SHP77 (cell line): ENCODE data around the gene RCAN3.
"Not testable (repeated sequence)": the region's sequence is repeated elsewhere in the genome, so short reads cannot be mapped to it uniquely, and the experiment has no call there.

Experiments used
- DNase-seq, 2 experiments: peaks; one replicate each; lab custom pipeline; 2025; lab: John Stamatoyannopoulos, UW

The RCAN3 gene

GRCh38 chr1:24486331-24487065 is 16.1 kb upstream of the RCAN3 start:
- no peak for DNase-seq

- no peak for DNase-seq
Measured at GRCh38 chr1:24487455-24487854, 15.2 kb upstream of the RCAN3 start.

DNA sequence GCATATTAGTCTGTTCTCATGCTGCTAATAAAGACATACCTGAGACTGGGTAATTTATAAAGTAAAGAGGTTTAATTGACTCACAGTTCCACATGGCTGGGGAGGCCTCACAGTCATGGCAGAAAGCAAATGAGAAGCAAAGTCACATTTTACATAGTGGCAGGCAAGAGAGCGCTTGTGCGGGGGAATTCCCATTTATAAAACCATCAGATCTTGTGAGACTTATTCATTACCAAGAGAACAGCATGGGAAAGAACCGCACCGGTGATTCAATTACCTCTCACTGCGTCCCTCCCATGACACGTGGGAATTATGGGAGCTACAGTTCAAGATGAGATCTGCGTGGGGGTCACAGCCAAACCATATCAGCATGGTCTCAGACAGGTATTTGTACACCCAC is 14.5 kb upstream of the RCAN3 start:
- not testable (repeated sequence) for DNase-seq

DNA sequence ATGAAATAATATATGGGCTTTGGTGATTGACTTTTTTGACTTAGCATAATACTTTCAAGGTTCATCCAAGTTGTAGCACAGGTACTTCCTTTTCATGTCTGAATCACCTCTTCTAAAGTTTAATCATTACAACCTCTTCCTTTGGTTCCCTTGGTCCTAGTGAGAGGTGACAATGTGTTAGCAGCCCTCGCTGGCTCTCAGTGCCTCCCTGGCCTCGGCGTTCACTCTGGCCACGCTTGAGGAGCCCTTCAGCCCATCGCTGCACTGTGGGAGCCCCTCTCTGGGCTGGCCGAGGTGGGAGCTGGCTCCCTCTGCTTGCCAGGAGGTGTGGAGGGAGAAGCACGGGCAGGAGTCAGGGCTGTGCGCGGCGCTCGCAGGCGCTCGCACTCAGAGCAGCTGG is 13.0 kb upstream of the RCAN3 start:
- DNase-seq: no peak

DNA sequence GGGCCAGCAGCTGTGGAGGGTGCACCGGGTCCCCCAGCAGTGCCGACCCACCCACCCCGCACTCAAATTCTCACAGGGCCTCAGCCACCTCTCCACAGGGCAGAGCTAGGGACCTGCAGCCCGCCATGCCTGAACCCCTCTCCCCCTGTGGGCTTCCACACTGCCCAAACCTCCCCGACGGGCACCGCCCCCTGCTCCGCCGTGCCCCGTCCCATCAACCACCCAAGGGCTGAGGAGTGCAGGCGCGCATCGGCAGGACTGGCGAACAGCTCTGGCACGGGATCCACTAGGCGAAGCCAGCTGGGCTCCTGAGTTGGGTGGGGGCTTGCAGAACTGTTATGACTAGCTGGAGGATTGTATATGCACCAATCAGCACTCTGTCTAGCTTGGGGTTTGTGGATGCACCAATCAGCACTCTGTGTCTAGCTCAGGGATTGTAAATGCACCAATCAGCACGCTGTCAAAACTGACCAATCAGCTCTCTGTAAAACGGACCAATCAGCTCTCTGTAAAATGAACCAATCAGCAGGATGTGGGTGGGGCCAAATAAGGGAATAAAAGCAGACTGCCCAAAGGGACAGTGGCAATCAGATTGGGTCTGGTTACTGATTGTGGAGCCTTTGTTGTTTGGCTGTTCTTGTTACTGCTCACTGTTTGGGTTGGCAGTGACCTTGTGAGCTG is 12.4 kb upstream of the RCAN3 start:
- no peak for DNase-seq

DNA sequence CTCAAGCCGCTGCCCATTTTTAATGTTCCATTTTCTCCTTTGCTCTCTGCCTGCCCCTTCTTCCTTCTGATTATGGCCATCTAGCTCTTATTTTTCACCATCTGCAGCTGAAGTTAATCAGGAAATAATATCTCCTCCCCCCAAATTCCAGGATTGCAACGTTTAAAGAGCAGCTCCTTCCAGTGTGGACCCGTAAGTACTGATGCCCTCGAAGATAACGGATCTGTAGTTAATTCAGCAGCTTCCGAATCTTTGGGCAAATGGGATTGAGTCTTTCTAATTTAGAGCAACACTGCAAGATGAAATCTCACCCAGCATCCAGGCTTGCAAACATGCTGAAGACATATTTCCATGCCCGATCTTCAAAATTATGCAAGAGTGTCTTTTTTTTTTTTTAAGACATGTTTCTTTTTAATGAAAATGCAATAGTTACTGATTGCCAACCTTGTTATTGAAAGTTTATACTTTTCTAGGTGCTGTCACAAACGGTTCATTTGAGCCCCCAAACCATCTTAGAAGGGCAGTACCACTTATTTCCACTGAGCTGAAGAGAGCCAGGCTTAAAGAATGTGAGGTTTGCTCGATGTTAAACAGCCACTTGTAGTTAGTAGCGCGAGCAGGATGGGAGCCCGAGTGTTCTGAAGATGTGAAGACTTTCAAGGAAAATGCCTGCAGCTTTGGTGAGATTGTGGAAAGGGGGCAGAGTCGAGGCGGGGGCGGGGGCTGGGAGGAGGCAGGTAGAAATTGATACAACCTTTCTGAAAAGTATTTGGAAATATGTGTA is 10.9 kb upstream of the RCAN3 start:
- no peak for DNase-seq

DNA sequence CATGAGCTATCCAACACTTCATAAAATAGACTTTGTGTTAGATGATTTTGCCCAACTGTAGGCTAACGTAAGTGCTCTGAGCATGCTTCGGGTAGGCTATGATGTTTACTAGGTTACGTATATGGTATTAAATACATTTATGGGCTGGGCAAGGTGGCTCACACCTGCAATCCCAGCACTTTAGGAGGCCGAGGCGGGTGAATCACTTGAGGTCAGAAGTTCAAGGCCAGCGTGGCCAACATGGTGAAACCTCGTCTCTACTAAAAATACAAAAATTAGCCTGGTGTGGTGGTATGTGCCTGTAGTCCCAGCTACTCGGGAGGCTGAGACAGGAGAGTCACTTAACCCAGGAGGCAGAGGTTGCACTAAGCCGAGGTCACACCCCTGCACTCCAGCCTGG is 9.7 kb upstream of the RCAN3 start:
- DNase-seq: not testable (repeated sequence)

DNA sequence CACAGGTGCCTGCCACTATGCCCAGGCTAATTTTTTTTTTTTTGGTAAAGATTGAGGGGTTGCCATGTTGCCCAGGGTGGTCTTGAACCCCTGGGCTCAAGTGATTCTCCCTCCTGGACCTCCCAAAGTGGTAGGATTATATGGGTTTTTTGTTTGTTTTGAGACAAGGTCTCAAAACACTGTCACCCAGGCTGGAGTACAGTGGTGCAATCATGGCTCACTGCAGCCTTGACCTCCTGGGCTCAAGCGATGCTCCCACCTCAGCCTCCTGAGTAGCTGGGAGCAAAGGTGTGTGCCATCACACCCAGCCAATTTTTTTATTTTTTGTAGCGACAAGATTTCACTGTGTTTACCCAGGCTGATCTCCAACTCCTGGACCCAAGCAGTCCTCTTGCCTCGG is 8.9 kb upstream of the RCAN3 start:
- no peak for DNase-seq

GRCh38 chr1:24498589-24498988 is 4.0 kb upstream of the RCAN3 start:
- no peak for DNase-seq

DNA sequence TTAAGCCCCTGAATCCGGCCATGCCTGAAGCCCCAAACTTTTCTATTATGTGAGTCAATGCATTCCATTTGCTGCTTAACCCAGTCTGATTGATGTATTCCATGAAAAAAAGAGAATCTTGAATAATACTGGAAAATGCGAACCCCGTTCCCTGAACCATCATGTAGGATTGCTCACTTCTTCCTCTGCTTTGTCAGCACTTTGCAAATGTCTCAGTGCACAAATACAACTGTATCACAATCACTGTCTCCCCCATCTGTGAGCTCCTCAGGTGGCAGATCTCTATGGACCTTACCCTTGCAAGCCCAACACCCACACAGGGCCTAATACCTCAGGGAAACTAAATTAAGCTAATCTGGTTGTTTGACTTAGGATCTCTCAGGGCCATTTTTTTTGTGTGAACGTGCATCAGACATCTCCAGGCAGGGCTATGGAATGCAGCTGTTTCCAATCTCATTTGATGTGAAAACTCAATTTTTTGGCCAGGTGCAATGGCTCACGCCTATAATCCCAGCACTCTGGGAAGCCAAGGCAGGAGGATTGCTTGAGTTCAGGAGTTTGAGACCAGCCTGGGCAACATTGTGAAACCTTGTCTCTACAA is 2.1 kb upstream of the RCAN3 start:
- DNase-seq: no peak

- peak in 1 of 2 experiments; percentile 46 for DNase-seq
Measured at GRCh38 chr1:24501371-24502064, 1.1 kb upstream of the RCAN3 start.

DNA sequence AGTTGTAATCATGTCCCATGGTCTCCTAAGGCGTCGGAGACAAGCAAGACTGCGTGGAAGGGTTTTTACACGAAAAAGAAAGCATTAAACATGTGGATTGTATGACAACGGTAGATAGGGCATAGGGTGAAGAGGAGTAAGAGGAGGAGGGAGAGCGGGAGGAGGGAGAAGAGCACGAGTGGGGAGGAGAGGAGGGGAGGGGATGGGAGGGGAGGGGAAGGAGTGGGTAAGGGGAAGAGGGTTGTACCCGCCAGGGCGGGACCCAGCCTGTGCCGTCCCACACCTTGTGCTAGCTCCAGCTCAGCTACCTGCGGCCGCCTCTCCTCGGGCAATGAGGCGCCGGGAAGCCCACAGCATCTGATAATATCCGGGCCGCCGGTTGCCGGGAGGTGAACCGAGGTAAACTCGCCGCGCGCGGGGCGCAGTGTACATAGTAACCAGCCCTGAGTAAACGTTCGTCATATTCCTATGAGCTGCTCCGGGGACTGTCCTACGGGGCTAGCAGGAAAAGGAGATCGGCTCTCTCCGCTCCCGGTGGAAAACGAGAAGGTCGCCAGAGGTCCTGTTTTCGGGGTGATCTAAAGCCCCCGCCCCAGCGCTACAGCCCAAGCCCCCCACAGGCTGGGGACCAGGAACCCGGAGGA is 449 bp upstream of the RCAN3 start:
- peak in 1 of 2 experiments; percentile 61 for DNase-seq

- DNase-seq: no peak
Measured at GRCh38 chr1:24503059-24503751, 569 bp downstream of the RCAN3 start.

DNA sequence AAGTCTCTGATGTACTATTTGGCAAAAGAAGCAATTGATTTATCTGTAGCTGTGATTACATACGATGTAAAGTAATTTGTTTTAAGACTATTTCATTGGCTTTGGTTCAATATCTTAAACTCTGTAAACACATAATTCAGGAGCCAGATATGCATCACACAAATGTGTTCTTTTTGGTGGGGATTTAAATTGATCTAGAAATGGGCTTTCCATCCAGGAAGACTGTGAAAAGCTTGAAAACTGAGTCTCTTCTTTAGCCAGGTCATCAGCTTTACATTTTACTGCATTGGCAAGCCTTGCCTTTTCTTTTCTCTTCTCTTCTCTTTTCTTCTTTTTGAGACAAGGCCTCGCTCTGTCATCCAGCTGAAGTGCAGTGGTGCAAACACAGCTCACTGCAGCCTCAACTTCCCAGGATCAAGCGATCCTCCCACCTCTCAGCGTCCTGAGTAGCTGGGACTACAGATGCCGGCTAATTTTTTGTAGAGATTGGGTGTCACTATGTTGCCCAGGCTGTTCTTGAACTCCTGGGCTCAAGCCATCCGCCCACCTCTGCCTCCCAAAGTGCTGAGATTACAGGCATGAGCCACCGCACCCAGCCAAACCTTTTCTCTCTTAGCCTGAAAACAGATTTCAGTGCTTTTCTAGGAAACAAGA is 1.4 kb downstream of the RCAN3 start:
- no peak for DNase-seq

- no peak for DNase-seq
Measured at GRCh38 chr1:24504560-24504959, 1.9 kb downstream of the RCAN3 start.

- DNase-seq: peak in 1 of 2 experiments; percentile 31
Measured at GRCh38 chr1:24505816-24506215, 3.2 kb downstream of the RCAN3 start.

- DNase-seq: no peak
Measured at GRCh38 chr1:24506691-24507381, 4.2 kb downstream of the RCAN3 start.

DNA sequence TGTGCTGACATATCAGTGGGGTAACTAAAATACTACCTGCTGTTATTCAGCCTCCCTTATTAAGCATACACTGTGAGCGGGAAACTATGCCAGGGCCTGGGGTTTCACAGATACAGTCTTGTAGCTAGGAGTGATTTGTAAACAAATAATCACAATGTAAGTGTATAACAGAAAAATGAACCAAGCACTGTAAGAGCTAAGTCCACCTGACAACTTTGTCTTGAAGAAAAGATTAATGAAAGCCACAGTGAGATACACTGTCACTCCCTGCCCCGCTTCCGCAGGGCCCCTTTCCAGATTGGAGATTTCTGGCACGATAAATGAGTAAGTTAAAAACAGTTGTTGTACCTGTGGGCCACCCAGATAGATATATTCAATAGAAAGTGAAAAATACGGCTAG is 4.8 kb downstream of the RCAN3 start:
- no peak for DNase-seq

GRCh38 chr1:24508911-24509310 is 6.3 kb downstream of the RCAN3 start:
- DNase-seq: no peak

DNA sequence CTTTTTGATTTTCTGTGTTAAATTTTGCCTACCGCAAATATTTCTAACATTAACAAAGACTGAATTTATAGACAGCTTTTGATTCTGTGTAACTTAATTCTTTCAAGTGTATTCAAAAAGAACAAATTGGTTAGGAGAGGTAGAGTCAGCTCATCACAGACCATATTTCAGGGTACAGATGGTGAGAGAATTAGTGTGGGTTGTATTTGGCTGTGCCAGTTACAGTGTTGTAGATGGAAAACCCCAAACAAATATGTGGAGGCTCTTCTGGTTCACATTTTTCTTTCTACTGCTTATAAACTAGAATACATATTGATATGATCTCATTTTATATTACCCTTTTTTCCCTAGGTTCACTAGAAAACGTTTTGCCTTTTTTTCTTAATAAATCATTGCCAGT is 11.1 kb downstream of the RCAN3 start:
- no peak for DNase-seq
